ENCODE results near the gene SIRT4. TPM values are rescaled to one million over a fixed set of nuclear protein-coding genes. Genes with fewer than 3 reads are reported as not detected.
"Not testable (repeated sequence)": the region's sequence is repeated elsewhere in the genome, so short reads cannot be mapped to it uniquely, and the experiment has no call there.

The SIRT4 gene, protein sequence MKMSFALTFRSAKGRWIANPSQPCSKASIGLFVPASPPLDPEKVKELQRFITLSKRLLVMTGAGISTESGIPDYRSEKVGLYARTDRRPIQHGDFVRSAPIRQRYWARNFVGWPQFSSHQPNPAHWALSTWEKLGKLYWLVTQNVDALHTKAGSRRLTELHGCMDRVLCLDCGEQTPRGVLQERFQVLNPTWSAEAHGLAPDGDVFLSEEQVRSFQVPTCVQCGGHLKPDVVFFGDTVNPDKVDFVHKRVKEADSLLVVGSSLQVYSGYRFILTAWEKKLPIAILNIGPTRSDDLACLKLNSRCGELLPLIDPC
- 0.62 TPM for total RNA-seq (2013)
- polyA plus RNA-seq (under 1 TPM; 0.30 to 0.72 (median 0.53) TPM), polyA minus RNA-seq (0.28 and 0.48 TPM in 2 replicates), total RNA-seq (0 to 1.2 (median 0.14) reads per million in 11 experiments)

DNA sequence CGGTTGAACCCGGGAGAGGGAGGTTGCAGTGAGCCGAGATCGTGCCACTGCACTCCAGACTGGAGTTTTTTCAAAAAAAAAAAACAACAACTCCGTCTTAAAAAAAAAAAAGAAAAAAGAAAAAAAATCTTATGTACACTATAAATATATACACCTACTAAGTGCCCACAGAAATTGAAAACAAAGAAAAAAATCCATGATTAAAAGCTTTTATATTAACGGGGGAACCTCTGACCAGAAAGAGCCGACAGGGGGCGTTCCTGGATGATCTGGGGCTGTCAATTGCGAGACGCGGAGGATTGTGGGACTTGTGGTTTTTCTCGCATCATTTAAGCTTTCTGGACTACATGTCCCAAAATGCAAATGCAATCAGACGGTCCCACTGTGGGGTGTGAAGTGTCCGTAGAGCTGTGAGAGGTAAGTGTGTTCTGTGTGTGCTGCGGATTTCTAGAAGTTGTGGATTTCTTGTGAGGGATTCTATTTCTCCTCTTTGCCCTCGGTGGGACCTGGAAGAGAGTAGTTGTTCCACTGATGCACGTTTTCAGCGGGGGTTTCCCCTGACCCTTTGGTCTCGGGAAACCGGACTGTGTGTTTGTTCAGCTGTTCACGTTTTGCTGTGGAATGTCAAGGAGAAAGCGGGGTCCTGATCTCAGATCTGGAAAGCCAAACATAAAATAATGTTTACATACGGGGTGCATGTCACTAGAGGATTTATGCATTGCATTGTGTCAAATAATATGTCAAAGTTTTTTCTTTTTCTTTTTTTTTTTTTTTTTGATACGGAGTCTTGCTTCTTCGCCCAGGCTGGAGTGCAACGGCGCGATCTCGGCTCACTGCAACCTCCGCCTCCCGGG, at the start of gene SIRT4:
Gene SIRT4, plus strand, starts transcription at position 360 of the 854 bp plus-strand sequence. CDS start 1,241 bp downstream, outside the sequence.
- Mint-ChIP-seq H3K9me3 (no peaks in the 10 kb centered on the region), H3K36me3 (no peaks in the 10 kb centered on the region), H3K4me1 (peaks cover 9% of the 10 kb centered on the region), H3K27ac (peak within 1 kb of the TSS; percentile 2 to 94 (median 88)), H3K4me3 (peak within 1 kb of the TSS; percentile 93 to 96), H3K27me3 (ENCODE audit: low read depth in 3 of 3) (peaks cover 0 to 5% (median 2%) of the 10 kb centered on the region in 3 donors)
- H3K36me3 ChIP-seq (replicated peaks in 1 of 2; ENCODE audit: control insufficient read depth in 1 of 2, insufficient read depth in 2 of 2, low read length in 2 of 2): no peaks in the 10 kb centered on the region
- peaks cover 8 to 10% of the 10 kb centered on the region in 2 donors for H3K4me1 ChIP-seq (ENCODE audit: control insufficient read depth in 1 of 2, insufficient read depth in 2 of 2, low read length in 2 of 2)
- TF ChIP-seq, protein P1, sequence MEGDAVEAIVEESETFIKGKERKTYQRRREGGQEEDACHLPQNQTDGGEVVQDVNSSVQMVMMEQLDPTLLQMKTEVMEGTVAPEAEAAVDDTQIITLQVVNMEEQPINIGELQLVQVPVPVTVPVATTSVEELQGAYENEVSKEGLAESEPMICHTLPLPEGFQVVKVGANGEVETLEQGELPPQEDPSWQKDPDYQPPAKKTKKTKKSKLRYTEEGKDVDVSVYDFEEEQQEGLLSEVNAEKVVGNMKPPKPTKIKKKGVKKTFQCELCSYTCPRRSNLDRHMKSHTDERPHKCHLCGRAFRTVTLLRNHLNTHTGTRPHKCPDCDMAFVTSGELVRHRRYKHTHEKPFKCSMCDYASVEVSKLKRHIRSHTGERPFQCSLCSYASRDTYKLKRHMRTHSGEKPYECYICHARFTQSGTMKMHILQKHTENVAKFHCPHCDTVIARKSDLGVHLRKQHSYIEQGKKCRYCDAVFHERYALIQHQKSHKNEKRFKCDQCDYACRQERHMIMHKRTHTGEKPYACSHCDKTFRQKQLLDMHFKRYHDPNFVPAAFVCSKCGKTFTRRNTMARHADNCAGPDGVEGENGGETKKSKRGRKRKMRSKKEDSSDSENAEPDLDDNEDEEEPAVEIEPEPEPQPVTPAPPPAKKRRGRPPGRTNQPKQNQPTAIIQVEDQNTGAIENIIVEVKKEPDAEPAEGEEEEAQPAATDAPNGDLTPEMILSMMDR (IDR thresholded peaks at IDR 0.05): peak; percentile 87
- peak within 1 kb of the TSS in 1 of 2 donors; percentile 47 for H3K27ac ChIP-seq (ENCODE audit: low read depth in 1 of 2, low read length in 2 of 2)
- peak within 1 kb of the TSS; percentile 83 for H3K4me2 ChIP-seq (replicated peaks; ENCODE audit: extremely low read depth, low read length, poor library complexity, severe bottlenecking)
- H3K9me3 ChIP-seq (replicated peaks in 1 of 2; ENCODE audit: control insufficient read depth in 1 of 2, insufficient read depth in 1 of 2, low read length in 2 of 2): no peaks in the 10 kb centered on the region
- WGBS (ENCODE audit: insufficient coverage): 0% methylated on average over 10 of the region's 31 CpGs
- no peaks in the 10 kb centered on the region for H3K79me2 ChIP-seq (ENCODE audit: insufficient read depth, low read length)
- no peaks in the 10 kb centered on the region for H4K20me1 ChIP-seq (ENCODE audit: insufficient read depth, low read length)
- peak within 1 kb of the TSS; percentile 80 for H2AFZ ChIP-seq (ENCODE audit: insufficient read depth, low read depth, low read length, poor library complexity, severe bottlenecking)
- intact Hi-C loops (cut with micrococcal nuclease): loop anchor here in 1 of 2 donors (2.0 kb wide), 1 partner anchor 15 kb away; no protein-coding TSS in a partner anchor
- H3K9ac ChIP-seq (ENCODE audit: insufficient read depth, low read length, poor library complexity, severe bottlenecking): peak within 1 kb of the TSS; percentile 43
- peak within 1 kb of the TSS; percentile 77 to 91 (median 79) for H3K4me3 ChIP-seq (replicated peaks in 1 of 3; ENCODE audit: low read depth in 2 of 3, low read length in 3 of 3)
- peak; percentile 86 to 91 (median 88) for DNase-seq
- H3K27me3 ChIP-seq (ENCODE audit: control insufficient read depth in 2 of 2, insufficient read depth in 2 of 2, low read length in 2 of 2): no peaks in the 10 kb centered on the region

DNA sequence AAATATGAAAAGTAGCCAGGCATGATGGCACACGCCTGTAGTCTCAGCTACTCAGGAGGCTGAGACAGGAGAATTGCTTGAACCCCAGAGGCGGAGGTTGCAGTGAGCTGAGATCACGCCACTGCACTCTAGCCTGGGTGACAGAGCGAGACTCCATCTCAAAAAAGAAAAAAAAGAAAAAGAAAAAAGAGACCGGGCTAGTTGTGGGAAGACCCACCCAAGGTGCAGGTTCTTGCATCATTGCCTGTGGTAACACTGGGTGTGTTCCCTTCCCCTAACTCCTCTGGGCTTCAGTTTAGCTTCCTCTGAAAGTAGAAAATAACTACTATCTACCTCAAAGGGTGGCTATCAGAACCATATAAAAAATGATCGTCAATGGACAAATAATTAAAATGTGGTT, 48.8 kb upstream of the SIRT4 start:
- DNase-seq: peak; percentile 66 to 77 (median 69)
- Histone ChIP-seq H4K20me1 (ENCODE audit: insufficient read depth, low read length) (peaks cover 43% of the 10 kb centered on the region), H3K4me1 (ENCODE audit: control insufficient read depth in 1 of 2, insufficient read depth in 2 of 2, low read length in 2 of 2) (peaks cover 92 to 98% of the 10 kb centered on the region in 2 donors), H3K4me3 (replicated peaks in 1 of 3; ENCODE audit: low read depth in 2 of 3, low read length in 3 of 3) (peak overlapping the region in 1 of 3 experiments; percentile 47), H3K79me2 (ENCODE audit: insufficient read depth, low read length) (peaks cover 95% of the 10 kb centered on the region), H3K9ac (ENCODE audit: insufficient read depth, low read length, poor library complexity, severe bottlenecking) (peak overlapping the region; percentile 19), H3K4me2 (replicated peaks; ENCODE audit: extremely low read depth, low read length, poor library complexity, severe bottlenecking) (peak overlapping the region; percentile 71), H3K36me3 (replicated peaks in 1 of 2; ENCODE audit: control insufficient read depth in 1 of 2, insufficient read depth in 2 of 2, low read length in 2 of 2) (peaks cover 4 to 21% of the 10 kb centered on the region in 2 donors), H3K27ac (ENCODE audit: low read depth in 1 of 2, low read length in 2 of 2) (peak overlapping the region; percentile 80 to 89)
- H3K27me3 ChIP-seq (ENCODE audit: control insufficient read depth in 2 of 2, insufficient read depth in 2 of 2, low read length in 2 of 2); H3K9me3 ChIP-seq (replicated peaks in 1 of 2; ENCODE audit: control insufficient read depth in 1 of 2, insufficient read depth in 1 of 2, low read length in 2 of 2); H2AFZ ChIP-seq (ENCODE audit: insufficient read depth, low read depth, low read length, poor library complexity, severe bottlenecking); intact Hi-C loops (cut with micrococcal nuclease); H3K27me3 Mint-ChIP-seq (ENCODE audit: low read depth in 3 of 3); H3K9me3 Mint-ChIP-seq: not testable (repeated sequence)
- Mint-ChIP-seq H3K36me3 (peaks cover 40 to 56% of the 10 kb centered on the region in 2 donors), H3K4me3 (peak overlapping the region; percentile 60 to 82), H3K27ac (peak overlapping the region; percentile 89 to 97 (median 95)), H3K4me1 (peaks cover 95% of the 10 kb centered on the region)
- WGBS (ENCODE audit: insufficient coverage): 40% methylated on average over 1 of the region's 6 CpGs

Data from CD14-positive monocyte (primary cell).